H1 (cell line): ENCODE data around the gene ECSIT. TPM values are rescaled to one million over a fixed set of nuclear protein-coding genes. Genes with fewer than 3 reads are reported as not detected.

Experiments used
- ASH2L ChIP-seq: fragments of 200-600, 300-600 bp; sonication (generic); IDR thresholded peaks from one replicate; pipeline ENCODE4 v1.7.1; 2017; ENCODE audit warnings: low read length
- ATF3 ChIP-seq: IDR thresholded peaks from 2 replicates; pipeline ENCODE4 v1.6.1; 2011; ENCODE audit warnings: low read depth, mild to moderate bottlenecking, low read length; ENCODE audit not compliant: insufficient read depth
- CBX8 ChIP-seq: fragments of 300-800, 300-1000 bp; sonication (generic); IDR thresholded peaks from 2 replicates; pipeline ENCODE4 v1.7.1; 2016; ENCODE audit warnings: low read depth, low read length, borderline replicate concordance
- HDAC2 ChIP-seq, 2 experiments: fragments of 300-600 bp in 1 of 2; sonication (generic) in 1 of 2; IDR thresholded peaks; 2 replicates each; pipeline ENCODE4 v1.6.1; 2011 to 2012; ENCODE audit warnings: low read depth in 2 of 2, low read length in 2 of 2, mild to moderate bottlenecking in 2 of 2, moderate library complexity in 2 of 2, borderline replicate concordance in 1 of 2, inconsistent platforms in 1 of 2
- KDM4A ChIP-seq: IDR thresholded peaks from one replicate; pipeline ENCODE4 v1.7.1; 2012; ENCODE audit warnings: low read depth, mild to moderate bottlenecking, moderate library complexity, low read length, inconsistent platforms; ENCODE audit not compliant: severe bottlenecking
- NANOG ChIP-seq: IDR thresholded peaks from 2 replicates; pipeline ENCODE4 v1.6.1; 2011; ENCODE audit warnings: low read length, low read depth, mild to moderate bottlenecking, inconsistent platforms; ENCODE audit not compliant: insufficient read depth, poor library complexity, severe bottlenecking
- RFX5 ChIP-seq: IDR thresholded peaks from 2 replicates; pipeline ENCODE4 v1.6.1; 2011; ENCODE audit warnings: low read depth, low read length, improper control_type of control experiment, borderline replicate concordance
- microRNA-seq, 2 experiments: library from miRNA; unstranded; fragments of <30 nt; microRNA quantifications; one replicate each; pipeline versions ENCODE4 to v1.2.0, GENCODE V29; 2016 to 2020; ENCODE audit warnings: borderline microRNAs expressed in 2 of 2, borderline number of aligned reads in 2 of 2, borderline replicate concordance in 1 of 2
- polyA plus RNA-seq, 7 experiments: library from polyadenylated mRNA; depleted of rRNA in 3 of 7; stranded (reverse) in 5 of 7; unstranded in 2 of 7; fragments of >200 nt in 5 of 7; fragments of 200-250 nt in 2 of 7; gene quantifications; 1 replicate in 5 of 7; 2 replicates in 1 of 7; 4 replicates in 1 of 7; pipeline versions ENCODE4 v1.2.1 to v1.2.3, GENCODE V29; 2011 to 2013; ENCODE audit warnings: missing spikeins in 2 of 7, mixed read lengths in 2 of 7
- small RNA-seq: library from polyadenylated mRNA; stranded (forward); fragments of <200 nt; extraction: miRNeasy Mini kit (QIAGEN cat#:217004); gene quantifications from one replicate; pipeline ENCODE3, GENCODE V24; 2013; ENCODE audit not compliant: insufficient read depth
- total RNA-seq: library from RNA; stranded (reverse); fragmentation: NEBNext Ultra II Directional; extraction: Animal tissue kit (Norgen Biotek cat#: 25700); gene quantifications from 2 replicates; pipeline ENCODE4 v1.2.1, GENCODE V29; 2021

Gene ECSIT
- total and polyA plus RNA-seq, 2 of the 8 experiments (the other 6 are each of a cell fraction or from before 2014, with no cell fraction given): 55.7 to 74.1 TPM

GRCh38 chr19:11456659-11457058 is 72.3 kb downstream of the ECSIT start (continued):
- TF ChIP-seq RFX5 (no peak), HDAC2 (IDR thresholded peaks at IDR 0.05; ENCODE audit: borderline replicate concordance in 1 of 2, low read depth in 2 of 2, low read length in 2 of 2) (no peak), NANOG (no peak), KDM4A (no peak), CBX8 (no peak), ATF3 (no peak), ASH2L (no peak)
- TF ChIP-seq, all 59 proteins: peak for 0

Small RNAs within 50 kb of the gene (microRNA-seq; reads per million reads assigned to microRNA genes)
- 0.46 to 1.2 reads per million in 2 experiments for gene MIR7974

Small RNAs within 50 kb of the gene (small RNA-seq; reads per million reads assigned to genes)
- gene MIR7974 (2,153 reads per million, percentile 100 among the genes with 10 or more reads in this experiment), gene RN7SL833P (not detected)

Other genes starting within 250 kb of the ECSIT start
- gene TSPAN16, start 233.0 kb downstream of the ECSIT start, total RNA-seq: not detected in 2 replicates
- not detected in 2 replicates for gene TSPAN16, start 233.0 kb downstream of the ECSIT start, polyA plus RNA-seq (2011; rRNA removed)
- 23.8 and 24.4 TPM in 2 replicates for gene RAB3D, start 189.5 kb downstream of the ECSIT start, total RNA-seq
- gene RAB3D, start 189.5 kb downstream of the ECSIT start, polyA plus RNA-seq (2011; rRNA removed): 17.8 and 23.3 TPM in 2 replicates
- 73.5 and 78.2 TPM in 2 replicates for gene TMEM205, start 182.9 kb downstream of the ECSIT start, total RNA-seq
- 423 and 441 TPM in 2 replicates for gene TMEM205, start 182.9 kb downstream of the ECSIT start, polyA plus RNA-seq (2011; rRNA removed)
- gene CCDC159, start 182.6 kb downstream of the ECSIT start, total RNA-seq: 4.0 and 5.5 TPM in 2 replicates
- 5.4 and 7.1 TPM in 2 replicates for gene CCDC159, start 182.6 kb downstream of the ECSIT start, polyA plus RNA-seq (2011; rRNA removed)
- gene PLPPR2, start 173.7 kb downstream of the ECSIT start, total RNA-seq: 9.5 and 11.7 TPM in 2 replicates
- 7.2 and 14.9 TPM in 2 replicates for gene PLPPR2, start 173.7 kb downstream of the ECSIT start, polyA plus RNA-seq (2011; rRNA removed)
- gene SWSAP1, start 154.5 kb downstream of the ECSIT start, total RNA-seq: 3.1 and 3.2 TPM in 2 replicates
- gene SWSAP1, start 154.5 kb downstream of the ECSIT start, polyA plus RNA-seq (2011; rRNA removed): 5.1 and 5.2 TPM in 2 replicates
- 13.1 and 13.9 TPM in 2 replicates for gene EPOR, start 144.8 kb downstream of the ECSIT start, total RNA-seq
- gene EPOR, start 144.8 kb downstream of the ECSIT start, polyA plus RNA-seq (2011; rRNA removed): 23.4 and 32.3 TPM in 2 replicates
- gene RGL3, start 109.8 kb downstream of the ECSIT start, total RNA-seq: 40.9 and 47.8 TPM in 2 replicates
- gene RGL3, start 109.8 kb downstream of the ECSIT start, polyA plus RNA-seq (2011; rRNA removed): 36.9 and 78.7 TPM in 2 replicates
- 1.6 and 2.2 TPM in 2 replicates for gene ODAD3, start 94.0 kb downstream of the ECSIT start, total RNA-seq
- gene ODAD3, start 94.0 kb downstream of the ECSIT start, polyA plus RNA-seq (2011; rRNA removed): 2.1 and 4.4 TPM in 2 replicates
- gene PRKCSH, start 93.5 kb downstream of the ECSIT start, total RNA-seq: 337 and 341 TPM in 2 replicates
- 97.2 and 267 TPM in 2 replicates for gene PRKCSH, start 93.5 kb downstream of the ECSIT start, polyA plus RNA-seq (2011; rRNA removed)
- gene ELAVL3, start 48.1 kb downstream of the ECSIT start, total RNA-seq: 1.0 and 2.0 TPM in 2 replicates
- 0.80 and 1.2 TPM in 2 replicates for gene ELAVL3, start 48.1 kb downstream of the ECSIT start, polyA plus RNA-seq (2011; rRNA removed)
- 7.9 and 9.5 TPM in 2 replicates for gene ZNF653, start 23.3 kb downstream of the ECSIT start, total RNA-seq
- gene ZNF653, start 23.3 kb downstream of the ECSIT start, polyA plus RNA-seq (2011; rRNA removed): 7.0 and 13.0 TPM in 2 replicates
- gene CNN1, start 9.7 kb upstream of the ECSIT start, total RNA-seq: 29.8 and 32.4 TPM in 2 replicates
- gene CNN1, start 9.7 kb upstream of the ECSIT start, polyA plus RNA-seq (2011; rRNA removed): 50.8 and 62.8 TPM in 2 replicates
- 84.2 and 88.4 TPM in 2 replicates for gene ELOF1, start 30.1 kb upstream of the ECSIT start, total RNA-seq
- gene ELOF1, start 30.1 kb upstream of the ECSIT start, polyA plus RNA-seq (2011; rRNA removed): 101 and 160 TPM in 2 replicates
- gene ACP5, start 48.5 kb upstream of the ECSIT start, total RNA-seq: 8.3 and 9.0 TPM in 2 replicates
- gene ACP5, start 48.5 kb upstream of the ECSIT start, polyA plus RNA-seq (2011; rRNA removed): 14.3 and 16.5 TPM in 2 replicates
- gene ZNF627, start 68.3 kb upstream of the ECSIT start, total RNA-seq: 13.7 and 15.8 TPM in 2 replicates
- 5.4 and 7.2 TPM in 2 replicates for gene ZNF627, start 68.3 kb upstream of the ECSIT start, polyA plus RNA-seq (2011; rRNA removed)
- 2.4 and 2.9 TPM in 2 replicates for gene ZNF823, start 209.8 kb upstream of the ECSIT start, total RNA-seq
- 0.73 and 0.93 TPM in 2 replicates for gene ZNF823, start 209.8 kb upstream of the ECSIT start, polyA plus RNA-seq (2011; rRNA removed)
- gene ZNF441, start 237.9 kb upstream of the ECSIT start, total RNA-seq: 0.23 and 0.48 TPM in 2 replicates
- gene ZNF441, start 237.9 kb upstream of the ECSIT start, polyA plus RNA-seq (2011; rRNA removed): 0.09 and 0.22 TPM in 2 replicates